ENCODE results near the gene TXN.

- TF ChIP-seq CTCF (IDR thresholded peaks at IDR 0.05; ENCODE audit: low read length) (no peak), EZH2 (IDR thresholded peaks at IDR 0.05; ENCODE audit: borderline replicate concordance, low read length) (no peak)
Observed at GRCh38 chr9:110252509-110253139, 3.7 kb downstream of the TXN start.
